HG02943 (cell line): Measurements from ENCODE around the gene RYR3.

Experiments
- ATAC-seq: cut with Tn5 transposase; IDR thresholded peaks from one replicate; pipeline ENCODE4 v1.9.1; 2021; ENCODE audit warnings: mild to moderate bottlenecking, low read depth, moderate library complexity; ENCODE audit not compliant: unreplicated experiment

The RYR3 gene

DNA sequence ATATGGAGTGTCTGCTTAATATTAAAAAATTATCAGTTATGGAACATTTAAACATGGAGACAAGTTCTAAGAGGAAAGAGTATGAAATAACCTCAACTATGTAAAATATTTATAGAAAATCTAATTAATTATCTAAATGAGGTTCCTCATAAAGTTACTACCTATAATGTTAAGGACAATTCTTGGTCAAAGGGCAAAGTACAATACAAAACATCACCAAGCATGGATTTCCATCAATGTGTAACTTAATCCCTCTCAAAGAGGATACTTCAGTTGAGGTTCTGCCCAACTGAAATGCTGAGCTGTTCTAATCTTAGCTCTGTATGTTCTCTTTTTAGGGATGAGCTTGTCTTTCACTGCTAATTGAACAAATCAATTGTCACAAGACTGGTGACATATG lies 601.6 kb downstream of the RYR3 start:
- no peak for ATAC-seq

DNA sequence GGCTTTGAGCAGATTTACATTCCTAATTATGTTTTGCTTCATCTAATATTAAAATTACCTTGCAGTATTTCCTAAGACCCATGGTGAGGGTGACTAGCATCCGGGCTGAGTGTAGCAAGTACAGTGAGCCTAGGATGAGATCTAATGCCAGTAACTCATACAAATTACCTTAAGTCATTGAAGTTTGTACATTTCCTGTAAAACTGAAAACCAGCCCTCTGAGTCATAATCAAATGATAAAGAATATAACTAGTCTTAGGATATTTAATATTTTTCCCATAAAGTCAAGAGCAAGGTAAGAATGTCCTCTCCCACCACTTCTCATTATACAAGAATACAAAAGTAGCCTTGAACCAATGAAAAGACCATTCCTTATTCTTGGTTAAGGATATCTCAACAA lies 602.7 kb downstream of the RYR3 start:
- no peak for ATAC-seq
